Ovary (tissue), 9 donors: ENCODE measurements around the gene CADPS2. TPM values are rescaled to one million over a fixed set of nuclear protein-coding genes. Genes with fewer than 3 reads are reported as not detected.

Experiments used
- DNase-seq, 5 donors: peaks; one replicate each; pipeline ENCODE4 v3.0.0-alpha.2; 2019 to 2020
- H3K27ac ChIP-seq, 2 donors: fragments of 200-600 bp; one replicate each; pipeline versions ENCODE4 v1.5.1 to v1.8.0; 2019 to 2022
- H3K27me3 ChIP-seq: fragments of 200-600 bp; one replicate; pipeline ENCODE4 v1.8.0; 2022
- H3K36me3 ChIP-seq: fragments of 200-600 bp; sonication (generic); one replicate; pipeline ENCODE4 v1.5.1; 2019
- H3K4me1 ChIP-seq: one replicate; pipeline ENCODE4 v1.8.1; 2013; ENCODE audit warnings: mild to moderate bottlenecking, moderate library complexity; ENCODE audit not compliant: insufficient read depth
- H3K4me3 ChIP-seq: fragments of 200-600 bp; sonication (generic); one replicate; pipeline ENCODE4 v1.5.1; 2017
- H3K9me3 ChIP-seq, 2 donors: fragments of 200-600 bp in 1 of 2; sonication (generic) in 1 of 2; one replicate each; pipeline versions ENCODE4 v1.5.1 to v1.8.1; 2013 to 2019; ENCODE audit warnings: mild to moderate bottlenecking in 1 of 2, moderate library complexity in 1 of 2
- EP300 ChIP-seq: sonication (generic); formaldehyde crosslinking; IDR thresholded peaks from one replicate; pipeline ENCODE4 v1.6.1; 2017; ENCODE audit warnings: antibody characterized with exemption
- POLR2A ChIP-seq: fragments of 450-650 bp; IDR thresholded peaks from one replicate; pipeline ENCODE4 v1.6.1; 2017; ENCODE audit warnings: antibody characterized with exemption, mild to moderate bottlenecking, moderate library complexity
- WGBS, 3 donors: extraction: QIAGEN DNeasy Blood & Tissue Kit in 1 of 3; methylation state at CpG; one replicate each; pipeline versions ENCODE4 v1.1.5 to v1.1.7; 2013 to 2017; 5-methylcytosine and 5-hydroxymethylcytosine counted together
- intact Hi-C, 4 donors: fragments of 100-400 bp; cut with DNase I; formaldehyde crosslinking; loops; one replicate each; pipeline versions ENCODE4 v1.11.0 to v1.15.1; 2022 to 2023
- polyA plus RNA-seq, 2 donors: library from polyadenylated mRNA; stranded (reverse); fragments of 200-250 nt in 1 of 2; fragments of 350-450 nt in 1 of 2; fragmentation: Illumina TruSeq in 1 of 2; extraction: RNeasy Lipid Tissue Mini Kit (QIAGEN cat#74804) in 1 of 2; gene quantifications; one replicate each; pipeline ENCODE4 v1.2.3, GENCODE V29; 2013 to 2014
- total RNA-seq, 7 donors: library from RNA; depleted of rRNA in 2 of 7; stranded (reverse); fragments of >200 nt in 2 of 7; fragmentation: NEBNext Ultra II Directional in 3 of 7; extraction: Animal tissue kit (Norgen Biotek cat#: 25700) in 3 of 7; gene quantifications; one replicate each; pipeline versions ENCODE4 v1.1.0 to v1.2.4, GENCODE V29; 2016 to 2023
- TF ChIP-seq, protein P1 (sequence below), 3 donors: fragments of 450-650 bp in 2 of 3; fragments of 200-600 bp in 1 of 3; IDR thresholded peaks; one replicate each; pipeline versions ENCODE4 v1.5.1 to v1.8.0; 2016 to 2022; ENCODE audit warnings: antibody characterized with exemption in 3 of 3, mild to moderate bottlenecking in 1 of 3
- donor health status: DM: no; HTN: no; CAD: no; lungs with moderate emphysema.
- donor health status: DM: no; HTN: no; CAD: no.
- donor health status: Bipolar disorder and iron deficiency.
- donor health status: DM: yes; HTN: yes; CAD: no.
- donor health status: DM: no; HTN: no; CAD: no.
- donor health status: DM: yes; HTN: yes; CAD: no.

CADPS2 gene
- total and polyA plus RNA-seq, 9 donors, result 10.1 to 26.7 (median 16.6) TPM

DNA sequence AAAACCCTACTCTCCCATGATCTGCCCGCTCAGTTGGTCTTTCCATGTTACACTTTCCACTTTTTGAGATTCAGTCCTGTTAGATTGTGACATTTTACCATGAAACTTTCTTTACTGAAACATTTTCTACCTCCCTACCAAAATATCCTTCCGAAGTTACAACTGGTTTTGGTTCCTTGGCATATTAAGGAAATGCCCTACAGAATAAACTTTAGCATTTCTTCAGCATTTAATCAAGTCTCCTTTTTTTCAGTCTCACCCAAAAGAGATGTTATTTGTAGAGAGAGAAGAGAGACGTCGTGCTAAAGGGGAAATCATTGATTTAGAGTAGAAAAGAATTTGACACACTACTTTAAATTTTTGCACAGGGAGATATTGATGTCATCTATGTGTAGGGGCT lies 572.0 kb downstream of the CADPS2 start:
- no peaks in the 10 kb centered on the region for H3K36me3 ChIP-seq
- no peak for TF ChIP-seq POLR2A
- TF ChIP-seq, protein P1, sequence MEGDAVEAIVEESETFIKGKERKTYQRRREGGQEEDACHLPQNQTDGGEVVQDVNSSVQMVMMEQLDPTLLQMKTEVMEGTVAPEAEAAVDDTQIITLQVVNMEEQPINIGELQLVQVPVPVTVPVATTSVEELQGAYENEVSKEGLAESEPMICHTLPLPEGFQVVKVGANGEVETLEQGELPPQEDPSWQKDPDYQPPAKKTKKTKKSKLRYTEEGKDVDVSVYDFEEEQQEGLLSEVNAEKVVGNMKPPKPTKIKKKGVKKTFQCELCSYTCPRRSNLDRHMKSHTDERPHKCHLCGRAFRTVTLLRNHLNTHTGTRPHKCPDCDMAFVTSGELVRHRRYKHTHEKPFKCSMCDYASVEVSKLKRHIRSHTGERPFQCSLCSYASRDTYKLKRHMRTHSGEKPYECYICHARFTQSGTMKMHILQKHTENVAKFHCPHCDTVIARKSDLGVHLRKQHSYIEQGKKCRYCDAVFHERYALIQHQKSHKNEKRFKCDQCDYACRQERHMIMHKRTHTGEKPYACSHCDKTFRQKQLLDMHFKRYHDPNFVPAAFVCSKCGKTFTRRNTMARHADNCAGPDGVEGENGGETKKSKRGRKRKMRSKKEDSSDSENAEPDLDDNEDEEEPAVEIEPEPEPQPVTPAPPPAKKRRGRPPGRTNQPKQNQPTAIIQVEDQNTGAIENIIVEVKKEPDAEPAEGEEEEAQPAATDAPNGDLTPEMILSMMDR (IDR thresholded peaks at IDR 0.05), result no peak
- no peak for TF ChIP-seq EP300
- H3K27ac ChIP-seq, result no peak overlapping the region
- H3K4me1 ChIP-seq, result peaks cover 6% of the 10 kb centered on the region
- WGBS, 3 donors, result 29 to 32% (median 32%) methylated on average over 4 of the region's 4 CpGs
- no peaks in the 10 kb centered on the region for H3K27me3 ChIP-seq
- no peak overlapping the region for H3K4me3 ChIP-seq
- intact Hi-C loops, result no loop called here
- H3K9me3 ChIP-seq, result no peaks in the 10 kb centered on the region
- DNase-seq, result no peak

DNA sequence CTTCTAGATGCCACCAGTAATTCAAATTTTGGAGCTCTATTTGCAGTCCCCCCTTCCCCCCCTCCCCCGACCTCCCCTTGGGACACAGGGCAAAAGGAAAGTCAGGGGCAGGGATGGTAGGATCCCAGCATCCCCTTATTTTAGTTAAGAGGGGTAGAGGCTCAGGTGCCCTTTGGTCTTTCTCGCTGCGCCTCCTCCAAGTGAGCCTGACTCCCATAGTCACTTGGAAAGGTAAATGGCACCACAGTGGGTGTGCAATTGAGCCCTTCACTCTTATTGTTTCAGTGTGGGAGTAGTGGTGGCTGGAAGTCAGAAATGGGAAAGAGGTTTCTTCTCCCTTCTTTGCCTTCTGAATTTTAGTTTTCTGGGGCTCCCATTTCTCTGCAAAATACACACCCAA lies 573.5 kb downstream of the CADPS2 start:
- intact Hi-C loops, result no loop called here
- H3K4me1 ChIP-seq, result peaks cover 6% of the 10 kb centered on the region
- H3K27me3 ChIP-seq, result no peaks in the 10 kb centered on the region
- TF ChIP-seq, protein P1 (IDR thresholded peaks at IDR 0.05), result no peak
- TF ChIP-seq EP300, result no peak
- no peak for TF ChIP-seq POLR2A
- DNase-seq, result no peak
- no peaks in the 10 kb centered on the region for H3K9me3 ChIP-seq
- H3K4me3 ChIP-seq, result no peak overlapping the region
- H3K36me3 ChIP-seq, result no peaks in the 10 kb centered on the region
- WGBS, 3 donors, result 26 to 32% (median 28%) methylated on average over 3 of the region's 3 CpGs
- H3K27ac ChIP-seq, result no peak overlapping the region

DNA sequence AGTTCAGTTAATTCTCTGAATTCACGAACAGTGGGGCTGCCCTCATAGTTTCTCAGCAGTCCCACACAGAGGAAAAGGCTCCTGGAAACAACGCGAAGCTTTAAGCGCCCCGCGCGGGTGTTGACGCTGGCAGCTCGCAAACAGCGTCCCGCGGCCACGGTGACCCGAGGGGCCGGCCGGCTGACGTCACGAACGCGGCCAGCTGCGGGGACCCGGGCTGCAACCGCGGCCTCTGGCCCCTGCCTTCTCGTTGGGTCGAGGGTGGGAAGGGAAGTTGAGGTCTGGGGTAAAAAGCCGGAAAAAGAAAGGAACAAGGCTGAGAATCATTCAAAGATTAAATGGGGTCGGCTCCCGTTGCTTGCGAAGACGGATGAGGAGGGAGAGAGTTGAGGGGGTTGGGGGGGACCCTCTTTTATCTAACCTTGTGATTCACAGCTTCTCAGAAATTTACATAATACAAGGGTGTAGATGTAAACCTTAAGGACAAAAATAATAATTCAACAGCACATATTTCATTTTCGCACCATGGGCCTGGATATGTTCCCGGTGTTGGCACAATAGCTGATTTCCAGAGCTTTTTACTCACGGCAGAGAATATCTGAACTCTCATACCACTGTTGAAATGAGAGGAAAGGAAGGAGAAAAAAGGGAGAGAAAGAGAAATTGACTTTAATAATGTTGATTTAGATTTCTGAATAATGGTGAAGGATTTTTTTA lies 574.4 kb downstream of the CADPS2 start:
- no peak overlapping the region for H3K27ac ChIP-seq
- H3K9me3 ChIP-seq, result no peaks in the 10 kb centered on the region
- H3K4me3 ChIP-seq, result no peak overlapping the region
- DNase-seq, result peak in 1 of 5 donors; percentile 35
- TF ChIP-seq, protein P1 (IDR thresholded peaks at IDR 0.05), result no peak
- TF ChIP-seq POLR2A (no peak), EP300 (no peak)
- WGBS, 3 donors, result 10 to 16% (median 12%) methylated on average over 34 of the region's 34 CpGs
- intact Hi-C loops, result no loop called here
- H3K4me1 ChIP-seq, result peaks cover 6% of the 10 kb centered on the region
- H3K27me3 ChIP-seq, result no peaks in the 10 kb centered on the region
- no peaks in the 10 kb centered on the region for H3K36me3 ChIP-seq

DNA sequence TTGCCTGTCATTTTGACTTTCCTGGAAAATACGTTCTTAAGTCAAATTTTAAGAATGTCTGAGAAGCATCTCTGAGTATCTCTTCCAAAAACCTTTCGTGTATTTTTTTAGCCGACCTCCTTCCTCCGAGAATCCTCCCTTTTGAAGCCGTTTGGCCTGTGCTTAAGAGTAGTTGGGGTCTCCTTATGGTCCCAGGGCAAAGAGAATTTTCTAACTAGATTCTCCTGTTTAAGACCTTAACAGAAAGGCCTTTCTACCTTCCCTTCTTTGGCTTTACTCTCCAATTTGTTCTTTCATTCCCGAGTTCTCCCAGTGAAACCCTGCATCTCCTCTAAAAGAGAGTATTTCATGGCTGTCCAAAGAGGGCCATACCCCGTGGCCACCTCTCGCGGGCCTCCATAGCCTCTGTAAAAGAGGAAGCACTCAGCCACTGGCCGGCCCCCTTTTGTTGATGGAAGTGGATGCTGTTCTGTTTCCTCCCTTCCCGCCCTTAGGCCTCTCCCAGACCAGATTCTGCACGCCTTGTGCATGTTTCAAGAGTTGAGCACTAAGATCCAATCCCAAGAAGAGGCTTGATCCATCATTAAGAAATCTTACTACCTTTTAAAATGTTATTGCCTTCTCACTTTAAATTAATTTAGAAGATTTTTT lies 575.1 kb downstream of the CADPS2 start:
- WGBS, 3 donors, result 55 to 80% (median 68%) methylated on average over 12 of the region's 12 CpGs
- H3K9me3 ChIP-seq, result no peaks in the 10 kb centered on the region
- no peak overlapping the region for H3K4me3 ChIP-seq
- H3K27ac ChIP-seq, result no peak overlapping the region
- no peak for DNase-seq
- H3K36me3 ChIP-seq, result no peaks in the 10 kb centered on the region
- TF ChIP-seq, protein P1 (IDR thresholded peaks at IDR 0.05), result no peak
- no peak for TF ChIP-seq EP300
- intact Hi-C loops, result no loop called here
- no peaks in the 10 kb centered on the region for H3K27me3 ChIP-seq
- peaks cover 4% of the 10 kb centered on the region for H3K4me1 ChIP-seq
